T1000 (cell line): ENCODE data around the gene MAGI2.

Experiments used
- DNase-seq: peaks from one replicate; lab custom pipeline; 2025; ENCODE audit warnings: mixed read lengths; lab: John Stamatoyannopoulos, UW

MAGI2 gene

DNA sequence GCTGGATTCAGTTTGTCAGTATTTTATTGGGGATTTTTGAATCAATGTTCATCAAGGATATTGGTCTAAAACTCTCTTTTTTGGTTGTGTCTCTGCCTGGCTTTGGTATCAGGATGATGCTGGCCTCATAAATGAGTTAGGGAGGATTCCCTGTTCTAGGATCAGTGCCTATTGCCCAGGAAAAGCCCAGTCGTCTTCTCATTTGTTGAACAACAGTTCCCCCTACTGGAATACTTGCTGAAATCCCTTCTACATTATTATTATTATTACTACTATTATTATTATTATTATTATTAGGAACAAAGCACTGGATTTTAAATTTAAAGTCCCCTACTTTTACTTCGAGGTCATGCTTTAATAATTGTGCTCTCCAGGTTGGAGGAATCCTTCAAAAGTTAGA lies 528.9 kb downstream of the MAGI2 start:
- DNase-seq: no peak

DNA sequence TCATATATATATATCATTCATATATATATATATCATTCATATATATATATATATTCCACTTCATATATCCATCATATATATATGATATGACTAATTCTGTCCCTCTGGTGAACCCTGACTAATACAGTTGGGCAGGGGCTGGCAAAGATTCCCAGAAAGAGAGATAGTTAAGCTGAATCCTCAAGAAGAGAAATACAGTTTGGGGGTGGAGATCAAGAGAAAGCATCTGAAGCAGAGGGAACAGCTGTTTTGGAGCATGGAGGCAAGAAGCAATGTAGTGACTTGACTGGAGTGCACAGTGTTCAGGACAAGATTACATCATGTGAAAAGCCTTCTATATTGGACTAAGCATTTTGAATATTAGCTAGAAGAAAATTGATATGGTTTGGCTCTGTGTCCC lies 540.7 kb downstream of the MAGI2 start:
- no peak for DNase-seq

DNA sequence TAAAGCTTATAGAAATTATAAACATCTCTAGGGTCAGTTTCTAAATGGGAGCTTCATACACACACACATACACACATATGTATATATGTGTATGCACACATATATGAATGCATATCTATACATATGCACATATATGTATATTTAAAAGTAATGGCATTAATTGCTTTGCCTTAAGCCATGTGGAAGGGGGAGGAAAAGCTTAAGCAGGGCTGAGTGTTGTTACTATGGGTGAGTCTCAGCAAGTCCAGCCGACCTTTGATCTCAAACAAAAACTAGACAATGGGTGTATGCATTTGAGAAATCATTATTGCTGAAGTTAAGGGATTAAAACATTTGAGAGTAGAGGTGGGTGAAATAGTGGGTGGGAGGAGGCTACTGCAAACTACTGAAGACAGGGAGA lies 546.7 kb downstream of the MAGI2 start:
- no peak for DNase-seq

DNA sequence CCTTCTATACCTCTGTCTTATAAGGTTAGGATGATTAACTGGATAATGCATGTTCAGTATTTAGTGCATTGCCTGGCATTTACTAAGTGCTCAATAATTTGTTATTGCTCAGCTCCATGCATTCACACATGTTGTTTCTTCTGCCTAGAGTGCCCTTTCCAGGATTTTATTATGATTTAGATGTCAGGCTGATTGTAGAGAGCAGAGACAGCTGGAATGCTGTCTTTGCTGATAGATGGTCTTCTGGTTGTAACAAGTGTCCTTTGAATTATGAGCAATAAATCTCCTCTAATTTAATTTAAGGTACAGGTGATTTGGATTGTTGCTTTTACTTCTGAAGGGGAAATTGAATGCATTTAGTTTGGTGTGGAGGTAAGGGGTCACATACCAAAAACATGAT lies 548.0 kb downstream of the MAGI2 start:
- DNase-seq: no peak

DNA sequence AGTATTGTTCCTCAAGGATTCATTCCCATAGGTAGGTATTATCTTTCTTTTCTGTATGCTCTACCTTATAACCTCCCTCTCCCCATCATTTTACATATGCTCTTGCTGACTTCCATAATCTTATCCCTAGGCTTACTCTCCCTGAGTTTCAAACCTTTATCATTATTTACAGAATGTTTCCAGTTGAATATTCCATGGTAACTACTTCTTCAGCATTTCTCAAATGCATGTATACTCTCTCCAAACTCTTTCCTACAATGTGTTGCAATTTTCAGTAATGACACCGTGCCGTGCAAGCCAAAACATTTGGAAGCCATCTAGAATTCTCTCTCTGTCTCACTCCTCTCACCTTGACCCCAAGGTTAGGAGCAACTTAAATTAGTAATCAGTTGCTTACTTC lies 548.5 kb downstream of the MAGI2 start:
- DNase-seq: no peak

DNA sequence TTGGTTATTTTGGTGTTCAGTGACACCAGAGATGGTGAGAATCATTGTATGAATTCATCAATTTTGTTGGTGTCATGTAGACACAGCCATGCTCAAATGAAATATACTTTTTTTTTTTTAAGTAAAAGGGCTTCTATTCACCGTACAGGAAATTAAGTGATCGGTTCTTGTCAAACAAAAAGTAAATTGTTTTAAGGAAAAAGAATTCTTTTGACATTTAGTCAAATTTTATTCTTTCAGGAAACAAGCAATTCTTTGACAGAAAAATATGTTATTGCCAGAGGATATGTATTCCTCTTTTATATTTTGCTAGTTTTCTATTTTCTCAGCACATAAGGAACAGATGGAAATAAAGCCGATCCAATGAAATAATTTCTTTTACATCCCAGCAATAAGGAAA lies 551.9 kb downstream of the MAGI2 start:
- DNase-seq: no peak

DNA sequence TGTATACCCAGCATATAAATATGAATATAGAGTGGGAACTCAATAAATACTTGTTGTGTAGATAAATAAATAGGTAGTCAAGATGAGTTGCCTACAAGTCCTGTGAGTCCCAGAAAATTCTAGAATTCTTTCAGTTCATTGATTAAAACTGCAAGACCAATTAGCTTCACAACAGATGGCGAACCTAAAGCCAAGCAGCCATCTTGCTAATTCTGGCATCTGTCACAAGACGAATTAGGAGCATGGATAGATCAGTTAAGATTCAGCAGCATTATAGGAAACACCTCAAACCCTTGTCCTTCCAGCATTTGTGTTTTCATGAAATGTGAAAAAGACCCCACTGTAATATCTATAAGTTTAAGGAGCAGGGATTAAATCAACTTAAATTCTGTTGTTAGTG lies 552.7 kb downstream of the MAGI2 start:
- no peak for DNase-seq

DNA sequence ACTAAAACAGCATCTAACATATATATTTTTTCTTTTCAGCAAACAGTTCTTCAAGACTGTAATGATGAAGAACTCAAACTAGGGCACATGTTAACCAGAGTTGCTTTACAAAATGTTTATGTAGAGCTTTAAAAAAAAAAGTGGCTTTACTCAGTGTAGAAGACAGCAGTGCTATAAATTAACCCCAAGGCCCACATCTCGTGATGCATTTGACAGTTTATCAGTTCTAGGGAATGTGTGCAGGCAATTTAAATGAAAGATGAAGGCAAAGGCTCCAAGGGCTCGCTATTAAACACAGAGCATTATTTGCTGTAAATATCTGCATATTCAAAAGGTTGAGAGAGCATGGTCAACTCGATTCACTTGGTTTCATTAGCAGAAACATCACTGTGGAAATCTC lies 558.1 kb downstream of the MAGI2 start:
- no peak for DNase-seq

DNA sequence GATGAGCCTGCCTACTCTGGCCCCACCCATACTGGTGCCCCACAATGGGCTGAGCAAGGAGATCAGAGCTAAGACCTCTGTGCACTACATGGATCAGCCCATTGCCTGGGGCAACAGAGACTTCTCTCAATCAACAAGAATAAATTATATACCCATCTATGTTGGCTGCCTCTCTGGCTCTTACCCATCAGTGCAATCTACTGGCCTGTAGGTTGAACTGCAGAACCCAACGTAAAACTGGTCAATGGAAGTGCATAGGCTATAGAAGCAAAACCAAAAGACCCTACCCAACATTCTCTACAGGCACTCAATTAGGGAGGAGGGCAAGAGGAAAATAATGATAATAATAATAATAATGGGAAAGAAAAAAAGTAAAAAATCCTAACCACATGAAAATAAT lies 574.3 kb downstream of the MAGI2 start:
- DNase-seq: no peak

DNA sequence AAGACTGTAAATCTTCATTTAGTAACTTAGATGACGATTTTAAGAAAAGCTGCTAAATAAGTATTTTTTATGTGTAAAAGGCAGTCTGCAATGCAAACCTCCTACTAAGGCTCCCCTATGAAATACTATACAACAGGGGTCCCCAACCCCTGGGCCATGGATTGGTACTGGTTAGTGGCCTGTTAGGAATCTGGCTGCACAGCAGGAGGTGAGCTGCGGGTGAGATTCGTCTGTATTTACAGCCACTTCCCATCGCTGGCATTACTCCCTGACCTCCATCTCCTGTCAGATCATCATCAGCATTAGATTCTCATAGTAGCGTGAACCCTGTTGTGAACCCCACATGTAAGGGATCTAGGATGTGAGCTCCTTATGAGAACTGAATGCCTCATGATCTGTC lies 580.4 kb downstream of the MAGI2 start:
- DNase-seq: no peak

DNA sequence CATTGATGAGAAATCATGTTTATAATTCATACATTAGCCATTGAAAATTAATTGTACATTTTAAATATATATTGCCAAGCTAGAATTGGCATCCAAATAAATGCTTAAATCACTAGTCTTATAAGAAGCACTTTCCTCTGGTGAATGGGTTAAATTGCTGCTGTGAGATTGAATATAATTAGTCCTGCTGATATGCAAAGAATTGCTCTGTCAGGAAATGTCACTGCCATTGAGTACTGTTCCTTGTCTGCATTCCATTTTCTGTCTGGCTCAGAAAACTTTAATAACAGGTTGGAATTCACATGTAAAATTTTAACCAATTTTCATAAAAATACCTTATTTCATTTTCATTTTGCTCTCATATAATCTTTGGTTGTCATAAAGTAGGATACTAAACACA lies 589.1 kb downstream of the MAGI2 start:
- no peak for DNase-seq

DNA sequence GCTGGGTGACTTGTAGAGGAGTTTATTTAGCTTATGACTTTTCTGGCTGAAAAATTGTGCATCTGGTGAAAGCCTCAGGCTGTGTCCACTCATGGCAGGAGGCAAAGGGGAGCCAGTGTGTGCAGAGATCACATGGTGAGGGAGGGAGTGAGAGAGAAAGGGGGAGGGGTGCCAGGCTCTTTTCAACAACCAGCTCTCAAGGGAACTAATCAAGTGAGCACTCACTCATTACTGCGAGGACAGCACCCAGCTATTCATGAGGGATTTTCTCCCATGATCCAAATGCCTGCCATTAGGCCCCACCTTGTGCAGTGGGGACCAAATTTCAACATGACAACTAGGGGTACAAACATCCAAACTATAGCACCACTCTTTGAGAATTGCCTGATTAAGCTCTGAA lies 590.2 kb downstream of the MAGI2 start:
- DNase-seq: no peak

DNA sequence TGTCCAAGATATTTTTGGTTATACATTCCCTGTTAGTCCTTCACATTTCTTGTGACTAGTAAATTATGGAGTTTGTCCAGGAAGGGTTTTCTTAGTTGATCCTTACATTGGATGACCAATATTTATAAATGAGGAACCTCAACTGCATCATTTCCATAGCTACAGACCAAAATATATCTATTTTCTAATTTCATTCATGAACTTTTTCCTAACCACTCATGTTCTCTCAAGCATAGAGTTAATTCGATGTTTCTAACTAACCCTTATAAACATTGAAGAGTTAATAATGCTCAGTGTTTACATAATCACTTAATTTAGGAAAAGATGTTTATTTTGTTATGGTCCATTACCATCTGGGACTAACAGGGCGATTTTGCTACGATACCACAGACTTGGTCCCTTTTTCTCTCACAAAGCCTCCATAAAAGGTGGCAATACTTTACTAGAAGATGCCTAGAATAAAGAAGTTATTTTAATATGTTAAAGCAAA lies 591.0 kb downstream of the MAGI2 start:
- DNase-seq: no peak

DNA sequence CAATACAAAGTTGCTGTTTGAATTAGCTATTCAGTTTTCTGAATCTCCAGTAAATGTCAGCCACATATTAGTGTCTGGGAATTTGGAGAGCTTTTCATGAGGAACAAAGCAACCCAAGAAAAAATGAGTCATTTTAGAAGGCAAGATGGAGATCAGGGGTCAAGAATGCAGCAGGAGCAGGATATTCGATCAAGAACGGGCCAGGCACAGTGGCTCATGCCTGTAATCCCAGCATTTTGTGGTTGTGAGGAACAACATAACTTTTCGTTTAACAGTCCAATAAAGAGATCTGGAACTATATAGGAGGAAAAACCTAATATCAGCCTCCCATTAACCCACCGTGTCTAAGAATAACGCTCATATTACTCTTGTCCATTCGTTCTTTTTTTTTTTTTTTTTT lies 600.5 kb downstream of the MAGI2 start:
- DNase-seq: no peak

DNA sequence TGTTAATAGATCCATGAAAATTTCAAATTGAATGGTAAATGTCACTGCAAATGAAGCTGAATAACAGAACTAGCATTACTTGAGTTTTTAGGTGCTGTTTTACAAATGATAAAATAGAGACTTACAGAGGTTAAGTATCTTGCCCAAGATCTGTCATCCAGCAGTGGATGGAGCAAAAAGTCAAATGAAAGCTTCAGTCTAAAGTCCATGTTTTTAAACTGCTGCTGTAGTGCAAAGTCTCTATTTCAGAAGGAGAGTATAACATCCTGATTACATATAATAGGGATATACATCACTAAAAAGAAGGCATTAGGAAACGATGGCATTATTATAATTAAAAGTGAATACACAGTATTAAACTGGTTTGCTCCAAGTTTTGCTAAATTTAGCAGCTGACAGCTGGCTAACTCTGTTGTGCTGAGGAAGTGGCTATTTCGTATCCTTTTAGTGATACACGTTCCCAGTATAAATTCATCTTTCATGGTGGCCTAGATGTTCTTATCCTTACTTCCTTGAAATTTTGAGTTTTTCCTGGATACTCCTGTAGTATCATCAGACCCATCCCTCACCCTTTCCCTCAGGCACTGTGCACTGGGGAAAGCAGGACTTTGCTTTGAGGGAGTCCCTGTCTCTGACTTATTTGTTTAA lies 603.2 kb downstream of the MAGI2 start:
- no peak for DNase-seq

DNA sequence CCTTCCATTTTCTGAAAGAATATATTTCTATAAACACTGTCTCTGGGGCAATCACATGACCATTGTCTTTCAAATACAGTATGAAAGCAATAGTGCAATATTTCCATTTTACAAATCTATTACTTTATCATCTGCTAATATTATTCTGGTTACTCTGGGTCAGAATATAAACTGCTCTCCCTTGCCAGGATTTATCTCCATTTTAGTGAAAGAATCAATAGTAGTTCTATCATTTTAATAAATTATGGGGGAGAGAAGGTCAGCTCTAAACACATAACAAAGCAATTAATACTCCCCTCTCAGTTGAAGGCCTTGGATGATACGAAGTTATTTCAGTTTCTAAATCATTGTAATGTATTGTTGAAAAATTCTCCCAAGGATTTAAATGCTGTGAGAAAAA lies 608.3 kb downstream of the MAGI2 start:
- DNase-seq: no peak

DNA sequence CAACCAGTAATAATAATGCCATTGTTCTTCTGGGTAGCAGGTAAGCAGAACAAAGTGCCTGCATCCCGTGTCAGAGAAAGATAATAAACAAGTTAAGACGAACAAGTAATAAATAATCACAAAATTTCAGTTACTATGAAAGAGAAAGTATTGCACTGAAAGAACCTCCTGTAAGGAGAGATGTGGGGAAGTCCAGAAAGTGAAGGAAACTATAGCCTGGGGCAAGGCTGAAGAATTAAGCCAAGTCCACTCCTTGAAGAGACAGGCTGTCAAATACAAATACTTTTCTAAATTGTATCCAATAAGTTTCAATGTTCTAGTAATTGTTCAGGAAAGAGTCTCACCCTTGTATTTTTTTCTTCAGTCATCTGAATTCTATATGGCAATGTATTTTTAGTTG lies 611.4 kb downstream of the MAGI2 start:
- no peak for DNase-seq

DNA sequence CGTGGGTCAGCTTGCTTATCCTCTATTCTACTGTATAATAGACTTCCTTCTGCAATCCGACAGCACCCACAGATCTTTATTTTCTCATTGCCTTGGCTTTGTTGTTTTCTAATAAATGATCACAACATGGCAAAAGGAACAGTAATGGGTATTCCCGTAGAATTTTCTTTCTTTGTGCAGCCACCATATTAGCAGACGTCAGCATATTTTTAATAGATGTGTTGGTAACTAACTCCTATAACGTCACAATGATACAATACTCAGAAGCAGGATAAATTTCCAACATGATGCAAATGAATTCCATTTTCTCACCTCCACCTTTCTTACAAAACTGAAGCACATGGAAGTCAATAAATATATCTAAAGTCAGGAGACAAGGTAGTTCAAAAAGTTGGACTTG lies 617.6 kb downstream of the MAGI2 start:
- no peak for DNase-seq

DNA sequence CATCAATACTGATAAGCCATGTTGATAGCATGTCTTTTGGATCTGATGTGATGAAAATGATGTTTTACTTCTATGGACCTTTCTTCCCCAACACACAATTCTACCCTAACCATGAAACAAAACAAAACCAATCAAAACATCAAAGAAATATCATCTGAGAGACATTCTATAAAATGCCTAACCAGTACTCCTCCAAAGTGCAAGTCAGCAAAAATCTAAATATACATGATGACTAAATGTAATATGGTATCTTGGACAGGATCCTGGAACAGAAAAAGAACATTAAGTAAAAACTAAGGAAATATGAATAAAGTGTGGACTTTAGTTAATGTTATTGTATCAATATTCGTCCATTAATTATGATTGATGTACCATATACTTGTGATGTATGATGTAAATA lies 625.1 kb downstream of the MAGI2 start:
- DNase-seq: no peak

DNA sequence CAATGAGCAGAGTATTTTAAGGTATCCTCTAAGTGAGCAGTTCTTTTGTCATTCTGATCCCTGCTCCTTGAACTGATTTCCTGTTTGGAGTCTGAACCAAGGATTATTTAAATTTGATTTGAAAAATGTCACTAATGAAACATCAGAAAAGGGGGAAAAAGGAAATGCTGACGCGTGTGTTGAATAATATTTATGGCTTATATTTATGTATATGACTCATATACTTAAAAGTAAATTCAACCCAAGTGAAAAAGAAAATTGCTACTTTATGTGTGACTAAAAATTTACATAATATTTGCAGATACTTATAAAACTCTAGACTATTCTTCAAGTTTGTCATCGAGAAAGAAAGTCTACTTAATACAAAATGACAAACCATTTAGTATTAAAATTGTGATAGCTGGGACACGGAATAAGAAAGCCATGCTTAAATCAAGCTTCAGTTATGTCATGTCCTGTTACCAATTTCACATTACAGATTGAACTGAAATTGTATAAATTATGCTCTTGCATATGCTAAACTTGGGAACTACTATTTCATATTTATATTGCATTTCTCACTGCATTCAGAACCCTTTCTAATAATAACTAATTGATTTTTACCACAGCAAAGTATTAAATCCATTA lies 649.9 kb downstream of the MAGI2 start:
- DNase-seq: no peak

DNA sequence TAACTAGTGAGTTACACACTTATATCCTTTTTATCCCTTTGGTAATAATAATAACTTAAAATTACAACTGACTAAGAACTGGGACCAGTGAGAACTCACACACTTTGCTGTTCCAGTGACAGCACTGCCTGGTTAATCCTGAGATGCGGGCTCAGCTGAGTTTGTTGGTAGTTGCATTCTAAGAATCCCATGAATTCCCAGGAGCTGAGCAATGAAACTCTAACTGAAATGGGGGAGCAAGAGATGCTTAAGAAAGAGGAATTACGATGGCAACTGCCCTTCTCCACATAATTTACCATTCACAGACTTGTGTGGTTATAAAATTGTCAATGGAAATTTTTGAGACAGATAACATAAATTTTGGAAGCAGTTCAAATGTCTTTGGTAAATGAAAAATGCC lies 659.4 kb downstream of the MAGI2 start:
- no peak for DNase-seq

DNA sequence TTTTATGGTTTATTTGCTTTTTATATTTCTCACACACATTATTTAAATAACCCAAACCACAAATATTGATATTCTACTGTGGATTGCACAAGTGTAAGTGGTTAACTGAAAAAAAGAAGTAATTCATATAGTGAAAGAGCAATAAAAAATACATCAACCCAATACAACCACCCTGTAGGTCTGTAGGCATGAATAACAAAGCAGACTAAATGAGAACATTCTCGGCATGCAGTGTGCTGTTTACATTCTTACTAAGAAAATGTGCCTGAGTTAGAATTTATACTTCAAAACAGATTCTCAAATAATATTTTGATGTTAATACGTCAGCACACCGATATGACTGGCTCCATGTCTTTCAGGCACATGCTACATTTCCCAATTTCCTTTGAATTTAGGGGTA lies 660.8 kb downstream of the MAGI2 start:
- no peak for DNase-seq

DNA sequence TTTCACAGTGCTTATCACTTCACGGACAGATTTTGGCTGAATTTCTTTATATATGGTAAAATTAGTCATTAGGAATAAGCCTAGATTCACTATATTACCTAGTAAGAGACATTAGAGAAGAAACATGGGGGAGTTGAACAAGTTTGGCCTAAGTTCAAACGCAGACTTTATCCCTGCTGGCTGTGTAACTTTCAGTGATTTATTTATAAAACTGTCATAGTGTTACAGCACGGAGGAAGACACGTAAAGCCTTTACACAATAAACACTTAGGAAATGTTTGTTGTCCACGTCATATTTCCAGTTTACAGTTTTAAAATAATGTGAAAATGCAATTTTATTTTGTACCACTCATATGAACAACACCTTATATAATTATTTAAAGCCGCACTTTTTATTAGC lies 661.5 kb downstream of the MAGI2 start:
- no peak for DNase-seq

DNA sequence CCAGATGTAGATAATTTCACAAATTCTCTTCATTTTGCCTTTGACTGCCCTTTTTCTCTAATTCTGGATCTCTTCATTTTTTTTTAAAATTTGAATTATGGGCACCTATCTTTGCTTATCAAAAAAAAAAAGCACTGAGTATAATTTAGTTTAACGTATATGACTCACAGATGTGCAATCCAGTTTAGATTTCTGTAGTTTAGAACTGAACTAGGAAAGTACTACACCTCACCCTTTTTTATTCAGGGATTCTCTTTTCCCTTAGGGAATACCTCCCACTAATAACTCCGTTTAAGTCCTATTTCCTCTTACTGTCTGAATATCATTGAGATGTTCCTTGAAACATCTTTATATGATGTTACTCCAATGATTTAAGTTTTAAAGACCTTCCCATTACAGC lies 665.0 kb downstream of the MAGI2 start:
- no peak for DNase-seq
